22Rv1 (cell line): Measurements from ENCODE around the gene KRTAP5-7.

Experiments used
- ZFX ChIP-seq: fragments of 450-650 bp; IDR thresholded peaks from 2 replicates; pipeline ENCODE4 v1.6.1; 2017; ENCODE audit warnings: antibody characterized with exemption, borderline replicate concordance
- TF ChIP-seq, protein P1 (sequence below): fragments of 450-650 bp; IDR thresholded peaks from 2 replicates; pipeline ENCODE4 v1.5.1; 2017; ENCODE audit warnings: mild to moderate bottlenecking

DNA sequence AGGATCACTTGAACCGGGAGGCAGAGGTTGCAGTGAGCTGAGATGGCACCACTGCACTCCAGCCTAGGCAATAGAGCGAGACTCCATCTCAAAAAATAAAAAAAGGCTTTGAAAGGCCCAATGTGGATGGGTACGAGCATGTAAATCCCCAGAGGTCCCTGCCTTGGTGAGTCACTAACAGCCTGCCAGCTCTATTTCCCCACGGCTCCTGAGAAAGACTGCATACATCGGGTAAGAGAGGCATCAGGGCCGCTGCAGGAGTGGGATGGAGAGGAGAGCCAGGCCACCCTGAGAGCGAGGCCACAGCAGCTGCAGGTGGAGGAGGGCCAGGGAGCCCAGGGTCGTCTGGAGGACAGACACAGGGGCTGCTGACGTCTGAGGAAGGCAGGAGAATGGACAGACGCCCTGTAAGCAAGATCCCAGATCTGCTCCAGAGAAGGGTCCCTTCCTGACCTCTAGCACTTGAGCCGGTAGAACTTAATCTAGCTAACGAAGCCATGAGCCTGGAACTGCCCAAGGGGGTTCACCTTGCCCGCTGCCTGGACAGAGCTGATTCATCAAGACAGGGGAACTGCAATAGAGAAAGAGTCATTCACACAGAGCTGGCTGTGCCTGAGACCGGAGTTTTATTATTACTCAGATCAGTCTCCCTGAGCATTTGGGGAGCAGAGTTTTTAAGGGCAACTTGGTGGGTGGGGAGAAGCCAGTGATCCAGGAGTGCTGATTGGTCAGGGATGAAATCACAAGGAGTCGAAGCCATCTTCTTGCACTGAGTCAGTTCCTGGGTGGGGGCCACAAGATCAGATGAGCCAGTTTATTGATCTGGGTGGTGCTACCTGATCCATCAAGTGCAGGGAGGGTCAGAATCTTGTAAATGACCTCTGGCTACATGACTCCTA lies 16.1 kb downstream of the KRTAP5-7 start:
- TF ChIP-seq, protein P1, sequence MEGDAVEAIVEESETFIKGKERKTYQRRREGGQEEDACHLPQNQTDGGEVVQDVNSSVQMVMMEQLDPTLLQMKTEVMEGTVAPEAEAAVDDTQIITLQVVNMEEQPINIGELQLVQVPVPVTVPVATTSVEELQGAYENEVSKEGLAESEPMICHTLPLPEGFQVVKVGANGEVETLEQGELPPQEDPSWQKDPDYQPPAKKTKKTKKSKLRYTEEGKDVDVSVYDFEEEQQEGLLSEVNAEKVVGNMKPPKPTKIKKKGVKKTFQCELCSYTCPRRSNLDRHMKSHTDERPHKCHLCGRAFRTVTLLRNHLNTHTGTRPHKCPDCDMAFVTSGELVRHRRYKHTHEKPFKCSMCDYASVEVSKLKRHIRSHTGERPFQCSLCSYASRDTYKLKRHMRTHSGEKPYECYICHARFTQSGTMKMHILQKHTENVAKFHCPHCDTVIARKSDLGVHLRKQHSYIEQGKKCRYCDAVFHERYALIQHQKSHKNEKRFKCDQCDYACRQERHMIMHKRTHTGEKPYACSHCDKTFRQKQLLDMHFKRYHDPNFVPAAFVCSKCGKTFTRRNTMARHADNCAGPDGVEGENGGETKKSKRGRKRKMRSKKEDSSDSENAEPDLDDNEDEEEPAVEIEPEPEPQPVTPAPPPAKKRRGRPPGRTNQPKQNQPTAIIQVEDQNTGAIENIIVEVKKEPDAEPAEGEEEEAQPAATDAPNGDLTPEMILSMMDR, result no peak
- no peak for TF ChIP-seq ZFX
